GM21723 (cell line): ENCODE results near the gene DNAH8.

Experiments
- ATAC-seq: cut with Tn5 transposase; IDR thresholded peaks from one replicate; pipeline ENCODE4 v1.9.1; 2021; ENCODE audit warnings: mild to moderate bottlenecking, moderate library complexity; ENCODE audit not compliant: unreplicated experiment

The DNAH8 gene

DNA sequence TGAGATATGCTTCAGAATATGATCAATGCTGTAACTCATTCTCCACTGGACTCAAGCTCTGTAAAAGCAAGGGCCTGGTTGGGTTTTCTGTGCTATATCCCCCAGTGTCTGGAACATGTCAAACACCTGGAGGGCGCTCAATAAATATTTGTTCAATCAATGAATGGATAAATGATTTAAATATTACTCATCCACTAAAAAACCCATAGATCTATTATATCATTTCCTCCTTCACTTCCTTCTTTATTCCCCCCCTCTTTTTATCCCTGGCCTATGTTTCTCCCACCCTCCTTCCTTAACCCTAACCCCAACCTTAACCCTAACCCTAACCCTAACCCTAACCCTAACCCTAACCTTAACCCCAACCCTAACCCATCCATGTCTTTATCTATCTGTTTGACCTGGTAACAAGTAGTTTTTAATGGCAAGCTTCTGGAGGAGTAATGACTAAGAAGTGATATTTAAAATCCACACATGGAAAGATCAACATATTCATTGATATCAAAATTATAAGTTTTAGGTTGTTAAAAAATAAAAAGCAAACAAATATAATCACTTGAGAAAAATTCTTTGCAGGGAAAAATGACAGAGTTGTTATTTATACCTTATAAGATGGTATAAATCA is 229.7 kb downstream of the DNAH8 start:
- no peak for ATAC-seq

DNA sequence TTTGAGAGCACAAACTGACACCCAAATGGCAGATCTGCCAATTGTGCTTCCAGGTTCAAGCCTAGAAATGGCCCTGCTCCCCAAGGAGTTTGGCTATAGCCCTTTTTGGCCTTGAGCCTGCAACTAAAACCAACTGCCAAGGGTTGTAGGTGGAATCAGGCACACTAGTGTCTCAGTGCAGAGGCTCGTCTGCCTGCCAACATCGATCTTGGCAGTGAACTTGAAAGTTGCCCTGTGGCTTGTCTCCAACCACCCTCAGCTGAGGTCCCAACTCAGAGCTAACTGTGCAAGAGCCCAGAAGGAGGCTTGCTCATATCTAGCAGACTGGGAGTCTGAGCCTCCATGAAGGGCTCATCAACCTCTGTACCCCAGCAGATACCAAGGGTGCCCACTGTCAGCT is 240.8 kb downstream of the DNAH8 start:
- no peak for ATAC-seq

DNA sequence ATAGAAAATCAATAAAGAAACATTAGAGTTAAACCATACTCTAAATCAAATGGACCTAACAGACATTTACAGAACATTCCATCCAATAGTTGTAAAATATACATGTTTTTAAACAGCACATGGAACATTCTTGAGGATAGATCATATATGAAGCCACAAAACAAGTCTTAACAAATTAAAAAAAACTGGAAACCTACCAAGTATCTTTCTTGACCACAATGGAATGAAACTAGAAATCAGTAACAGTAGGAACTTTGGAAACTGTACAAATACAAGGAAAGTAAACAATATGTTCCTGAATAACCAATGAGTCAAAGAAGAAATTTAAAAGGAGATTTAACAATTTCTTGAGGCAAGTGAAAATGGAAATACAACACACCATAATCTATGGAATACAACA is 242.3 kb downstream of the DNAH8 start:
- no peak for ATAC-seq

DNA sequence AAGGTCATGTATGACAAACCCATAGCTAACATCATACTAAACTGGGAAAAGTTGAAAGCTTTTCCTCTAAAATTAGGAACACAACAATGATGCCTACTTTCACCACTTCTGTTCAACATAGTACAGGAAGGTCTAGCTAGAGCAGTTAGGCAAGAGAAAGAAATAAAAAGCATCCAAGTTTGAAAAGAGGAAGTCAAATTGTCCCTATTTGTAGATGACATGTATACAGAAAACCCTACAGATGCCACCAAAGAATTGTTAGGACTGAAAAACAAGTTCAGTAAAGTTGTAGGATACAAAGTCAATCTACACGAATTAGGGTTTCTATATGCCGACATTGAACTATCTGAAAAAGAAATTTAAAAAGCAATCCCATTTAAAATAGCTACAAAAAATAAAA is 244.0 kb downstream of the DNAH8 start:
- ATAC-seq: no peak

DNA sequence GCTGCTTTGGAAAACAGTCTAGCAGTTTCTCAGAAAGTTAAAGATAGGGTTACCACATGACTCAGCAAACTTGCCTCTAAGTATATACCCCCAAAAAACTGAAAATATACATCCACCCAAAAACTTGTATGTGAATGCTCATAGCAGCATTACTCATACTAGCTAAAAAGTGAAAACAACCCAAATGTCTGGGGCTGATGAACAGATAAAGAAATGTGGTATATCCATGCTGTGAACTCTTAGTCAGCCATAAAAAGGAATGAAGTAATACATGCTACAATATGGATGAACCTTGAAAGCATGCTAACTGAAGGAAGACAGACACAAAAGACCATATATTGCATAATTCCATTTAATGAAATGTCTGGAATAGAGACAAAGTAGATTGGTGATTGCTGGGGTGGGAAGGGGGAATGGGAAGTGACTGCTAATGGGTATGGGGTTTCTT is 253.6 kb downstream of the DNAH8 start:
- ATAC-seq: no peak

DNA sequence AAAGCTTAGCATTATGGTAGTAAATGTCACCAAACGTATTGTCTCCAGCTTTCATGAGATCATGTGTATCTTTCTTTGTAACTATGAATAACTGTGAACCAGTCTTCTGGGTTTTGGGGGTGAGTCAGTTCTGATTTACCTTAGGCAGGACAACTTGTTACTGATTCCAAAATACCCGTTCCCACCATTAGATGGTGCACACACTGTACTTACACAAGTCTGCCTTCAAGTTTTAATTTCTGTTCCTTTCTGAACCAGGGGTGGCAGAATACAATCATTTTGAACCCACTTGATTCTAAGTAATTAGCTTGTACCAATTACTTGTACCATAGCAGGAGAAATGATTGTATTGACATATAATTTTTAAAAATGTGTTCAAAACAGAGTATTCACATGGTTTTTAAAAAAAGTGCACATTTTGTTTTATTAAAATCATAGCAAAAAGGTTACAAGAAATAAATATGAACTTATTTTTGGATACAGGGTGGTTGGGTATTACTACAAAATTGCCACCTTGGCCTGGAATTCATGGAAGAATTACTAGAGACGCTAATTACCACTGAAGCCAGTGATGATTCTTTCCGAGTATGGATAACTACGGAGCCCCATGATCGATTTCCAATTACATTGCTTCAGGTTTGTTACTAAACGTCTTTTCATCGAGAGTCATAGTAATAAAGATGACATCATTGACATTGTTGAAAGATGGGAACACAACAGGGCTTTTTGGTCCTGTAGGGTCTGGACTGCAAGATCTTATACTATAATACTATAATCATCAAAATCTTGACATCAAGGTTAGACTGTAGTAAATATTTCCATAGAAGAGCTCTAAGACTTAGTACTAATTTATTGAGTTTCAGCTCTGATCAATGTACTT is 258.3 kb downstream of the DNAH8 start:
- no peak for ATAC-seq

DNA sequence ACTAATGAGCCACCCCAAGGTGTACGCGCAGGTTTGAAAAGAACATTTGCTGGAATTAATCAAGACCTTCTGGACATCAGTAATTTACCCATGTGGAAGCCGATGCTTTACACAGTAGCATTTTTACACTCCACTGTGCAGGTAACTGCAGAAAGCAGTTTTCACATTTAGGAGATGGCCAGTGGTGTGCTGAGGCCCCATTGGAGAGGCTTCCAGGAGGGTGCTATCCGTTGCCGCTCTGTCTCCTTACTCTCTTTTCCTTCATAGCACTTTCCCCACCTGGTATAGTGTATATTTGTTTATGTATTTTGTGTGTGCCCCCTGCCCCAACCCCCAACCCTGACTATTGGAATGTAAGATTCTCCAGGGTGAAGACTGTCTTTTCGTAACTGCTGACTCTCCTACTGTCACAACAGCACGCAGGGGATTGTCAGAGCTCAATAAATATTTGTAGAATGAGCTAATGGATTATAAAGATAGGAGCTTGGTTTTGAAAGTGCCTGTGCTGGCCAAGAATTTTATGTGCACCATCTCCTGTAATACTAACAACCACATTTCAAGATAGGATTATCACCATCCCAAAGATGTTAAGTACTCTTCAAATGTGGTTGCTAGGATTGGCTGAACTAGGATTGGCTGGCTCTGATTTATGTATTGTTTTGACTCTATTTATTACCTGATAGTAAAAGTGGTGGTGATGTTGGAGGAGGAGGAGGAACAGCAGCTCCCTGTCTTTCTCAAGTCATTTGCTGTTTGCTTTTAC is 259.5 kb downstream of the DNAH8 start:
- ATAC-seq: no peak

DNA sequence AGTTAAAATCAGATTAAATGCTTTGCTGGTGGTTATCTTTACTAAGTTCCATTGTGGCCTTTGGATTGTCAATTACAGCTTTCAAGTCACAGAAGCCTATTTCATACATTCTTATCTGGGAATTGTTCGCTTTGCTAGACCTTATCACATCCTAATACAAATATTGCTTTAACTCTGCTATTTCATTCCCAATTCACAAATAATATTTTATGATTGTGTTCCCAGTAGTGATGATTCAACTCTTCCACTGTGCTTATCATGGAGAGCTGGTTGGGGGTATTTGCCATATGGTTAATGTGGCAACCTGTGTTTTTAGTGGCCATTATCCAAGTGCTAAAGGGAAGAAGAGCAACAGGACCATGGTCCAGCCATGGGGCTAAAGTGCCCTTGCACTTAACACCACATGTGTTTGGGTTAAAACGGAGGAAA is 260.5 kb downstream of the DNAH8 start:
- ATAC-seq: no peak

DNA sequence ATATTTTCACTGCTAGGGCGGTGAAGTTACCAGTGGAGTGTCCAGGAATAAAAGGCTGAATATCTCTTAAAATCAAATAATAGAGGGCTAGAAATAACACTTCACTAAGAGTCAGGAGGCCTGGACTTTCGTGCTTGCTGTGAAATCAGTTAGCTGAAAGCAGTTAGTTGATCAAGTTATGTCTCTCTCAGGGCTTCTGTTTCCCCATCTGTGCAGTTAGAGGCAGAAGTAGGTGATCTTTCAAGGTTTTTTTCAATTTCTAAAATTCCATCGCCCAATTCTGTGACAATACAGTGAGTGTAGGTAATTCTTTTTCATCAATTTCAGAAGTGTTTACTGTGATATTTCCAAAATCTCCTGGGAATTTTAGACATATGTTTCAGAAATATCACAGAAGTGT is 260.9 kb downstream of the DNAH8 start:
- ATAC-seq: no peak

DNA sequence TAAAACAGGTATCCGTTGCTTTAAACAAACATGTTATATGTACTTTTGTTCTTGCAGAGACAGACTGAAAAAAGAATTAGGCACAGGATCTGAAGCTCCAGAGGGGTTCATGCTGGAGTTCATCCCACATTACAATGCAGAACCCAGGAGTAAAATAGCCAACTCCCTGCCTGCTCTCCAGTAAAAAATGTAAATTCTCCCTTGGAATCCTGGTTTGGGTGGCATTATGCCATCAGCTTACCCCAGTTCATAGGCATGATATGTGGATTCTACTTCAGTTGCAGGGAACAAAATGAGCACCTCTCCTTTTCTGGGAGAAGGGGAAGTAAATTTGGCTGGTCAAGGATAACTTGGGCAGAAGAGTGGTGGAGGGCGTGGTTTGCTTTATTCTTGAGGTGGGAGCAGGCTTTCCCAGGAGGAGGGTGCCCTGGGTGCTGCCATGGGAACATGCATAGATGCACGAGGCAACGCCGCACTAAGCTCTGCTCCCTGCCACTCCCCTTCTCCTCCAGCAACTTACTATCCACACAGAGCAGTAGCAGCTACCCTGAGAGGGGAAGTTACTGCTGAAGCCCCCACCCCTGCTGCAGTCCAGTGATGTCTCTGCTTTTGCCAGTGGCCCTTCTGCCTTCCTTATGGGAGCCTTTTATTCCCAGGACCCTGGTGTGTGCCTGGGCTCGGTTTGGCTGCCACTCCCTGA is 261.8 kb downstream of the DNAH8 start:
- ATAC-seq: no peak

DNA sequence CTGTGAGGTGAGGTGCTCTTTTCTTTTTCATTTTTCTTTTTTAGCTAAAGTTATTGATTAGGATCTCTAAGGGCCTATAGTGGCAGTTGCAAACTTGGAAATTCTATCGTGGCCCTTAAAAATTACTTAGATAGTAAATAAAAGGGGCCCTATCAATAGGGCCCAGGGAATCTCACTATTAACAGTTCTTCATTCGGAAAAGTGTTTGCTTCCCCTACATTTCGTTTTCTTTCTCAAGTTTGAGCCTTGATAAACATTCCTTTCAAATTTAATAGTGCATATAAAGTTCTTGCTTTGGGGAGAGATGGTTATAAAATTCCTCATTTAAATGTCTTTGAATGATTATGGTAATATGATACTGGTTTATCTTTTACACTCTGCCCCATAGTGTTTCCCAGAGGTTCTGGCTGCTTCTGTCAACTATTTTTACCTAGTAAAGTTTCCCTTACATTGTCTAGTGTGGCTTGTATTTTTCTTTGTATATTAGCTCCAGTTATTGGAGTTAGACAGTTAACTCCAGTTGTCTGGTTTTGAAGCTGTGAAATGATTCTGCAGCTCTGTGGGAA is 263.1 kb downstream of the DNAH8 start:
- no peak for ATAC-seq

DNA sequence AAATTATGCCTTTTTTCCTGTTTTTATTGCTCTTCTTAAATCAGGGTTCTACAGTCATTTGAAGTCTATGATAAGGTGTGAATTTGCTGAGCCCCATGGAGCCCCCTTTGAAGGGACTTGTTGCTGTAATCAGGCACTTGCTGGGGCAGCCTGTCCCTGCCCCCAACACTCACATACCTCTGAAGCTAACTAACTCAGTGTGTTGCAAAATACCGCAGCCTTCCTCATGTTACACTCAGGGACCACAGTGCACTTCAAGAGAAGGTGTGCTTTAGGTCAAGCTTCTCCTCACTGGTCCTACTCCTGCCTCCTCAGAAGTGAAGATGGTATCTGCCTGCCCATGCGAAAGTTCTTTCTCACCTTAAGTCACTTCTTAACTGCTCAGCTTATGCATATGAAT is 267.4 kb downstream of the DNAH8 start:
- ATAC-seq: no peak

DNA sequence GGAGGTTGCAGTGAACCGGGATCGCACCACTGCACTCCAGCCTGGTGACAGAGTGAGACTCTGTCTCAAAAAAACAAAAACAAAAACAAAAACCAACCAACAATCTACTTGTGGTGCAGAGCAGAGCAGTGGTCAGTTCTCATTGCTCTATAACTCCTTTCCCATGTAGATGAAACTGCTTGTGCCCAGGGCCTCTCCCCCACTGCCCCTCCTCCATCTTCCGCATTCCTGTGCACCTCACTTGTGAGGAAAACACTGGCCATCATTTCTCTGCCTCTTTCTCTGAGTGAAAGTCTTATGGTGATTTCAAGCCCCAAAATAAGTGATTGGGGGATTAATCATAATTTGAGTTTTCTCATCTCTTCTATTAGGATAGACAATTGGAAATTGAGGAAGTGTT is 269.6 kb downstream of the DNAH8 start:
- ATAC-seq: no peak

DNA sequence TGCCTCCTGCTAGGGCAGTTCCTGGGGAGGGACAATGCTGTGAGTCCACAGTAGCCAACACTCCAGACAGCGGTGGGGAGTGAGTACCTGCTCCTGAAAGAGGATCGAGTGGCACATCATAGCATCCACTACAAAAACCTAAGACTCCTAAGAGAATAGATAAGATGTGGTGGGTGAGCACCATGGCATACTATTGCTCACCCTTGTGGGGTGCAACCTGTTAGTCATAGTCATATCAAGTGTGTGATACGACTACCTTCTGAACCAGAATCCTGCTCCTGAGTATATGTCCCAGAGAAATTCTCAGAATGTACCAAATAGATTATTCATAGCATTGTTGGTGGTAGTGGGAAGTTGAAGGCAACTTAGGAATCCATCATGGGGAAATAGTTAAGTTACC is 270.7 kb downstream of the DNAH8 start:
- ATAC-seq: no peak

DNA sequence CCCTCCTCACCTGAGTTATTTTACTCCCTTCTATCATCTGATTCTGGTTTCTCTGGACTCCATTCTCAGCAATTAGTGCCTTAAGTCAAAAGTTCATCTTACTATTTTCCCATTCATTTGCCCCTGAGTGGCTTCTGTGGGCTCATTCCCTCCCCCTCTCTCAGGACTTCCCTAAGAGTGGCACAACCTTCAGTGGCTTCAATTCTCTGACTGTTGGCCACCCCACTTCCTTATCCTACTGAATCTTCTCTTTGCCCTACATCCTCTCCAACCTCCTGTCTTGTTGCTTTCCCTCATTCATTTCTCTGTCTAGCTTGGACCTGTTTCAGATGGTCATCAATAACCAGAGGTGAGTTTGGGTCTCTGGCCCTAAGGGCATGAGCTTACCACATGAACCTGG is 272.4 kb downstream of the DNAH8 start:
- ATAC-seq: no peak

DNA sequence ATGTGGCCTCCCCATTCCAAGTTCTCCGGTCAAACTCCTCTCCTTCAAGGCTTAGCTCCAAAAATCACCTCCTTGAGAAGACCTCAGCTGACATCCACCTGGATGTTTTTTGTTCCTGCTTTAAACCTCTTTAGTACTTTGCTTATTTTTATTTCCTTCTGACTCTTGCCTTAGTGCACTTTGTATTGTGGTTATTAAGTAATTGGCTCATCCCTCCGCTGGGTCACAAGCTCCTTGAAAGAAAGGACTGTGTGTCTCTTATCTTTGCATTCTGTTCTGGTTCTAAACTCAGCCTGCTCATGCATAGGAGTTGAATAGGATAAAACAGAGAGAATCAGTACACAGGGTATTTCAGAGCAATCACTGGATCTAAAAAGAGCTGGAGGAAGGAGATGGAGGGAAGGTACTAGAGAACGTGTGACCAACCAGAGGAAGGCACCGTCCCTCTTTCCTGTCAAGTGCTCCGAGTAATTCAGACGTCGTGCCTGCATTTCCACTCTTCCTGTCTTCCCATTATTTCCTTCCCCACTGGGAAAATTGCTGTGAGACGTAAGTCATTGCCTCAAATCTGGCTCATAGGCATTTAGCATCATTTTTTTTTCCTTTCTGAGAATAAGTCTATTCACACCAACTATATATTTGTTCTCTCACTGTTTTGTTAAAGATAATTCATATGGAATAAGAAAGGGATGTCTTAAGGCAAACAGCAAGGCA is 273.8 kb downstream of the DNAH8 start:
- no peak for ATAC-seq

DNA sequence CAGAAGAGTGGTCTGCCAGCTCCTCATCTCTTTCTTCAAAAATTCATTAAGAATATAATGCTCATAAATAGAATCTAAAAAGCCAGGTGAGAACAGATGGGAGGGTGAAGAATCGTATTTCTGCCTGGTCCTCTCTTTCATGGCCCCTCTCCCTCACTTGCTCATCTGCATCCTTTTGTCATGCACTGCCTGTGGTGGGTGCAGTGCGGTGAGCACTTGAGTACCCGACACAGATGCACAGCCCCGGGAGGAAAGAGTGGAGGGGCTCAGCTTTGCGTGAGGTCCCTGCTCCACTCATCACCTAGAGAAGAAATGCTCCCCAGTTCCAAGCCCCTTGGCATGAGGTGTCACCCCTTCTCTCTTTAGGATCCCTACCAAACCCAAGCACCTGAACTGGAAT is 275.4 kb downstream of the DNAH8 start:
- ATAC-seq: no peak

DNA sequence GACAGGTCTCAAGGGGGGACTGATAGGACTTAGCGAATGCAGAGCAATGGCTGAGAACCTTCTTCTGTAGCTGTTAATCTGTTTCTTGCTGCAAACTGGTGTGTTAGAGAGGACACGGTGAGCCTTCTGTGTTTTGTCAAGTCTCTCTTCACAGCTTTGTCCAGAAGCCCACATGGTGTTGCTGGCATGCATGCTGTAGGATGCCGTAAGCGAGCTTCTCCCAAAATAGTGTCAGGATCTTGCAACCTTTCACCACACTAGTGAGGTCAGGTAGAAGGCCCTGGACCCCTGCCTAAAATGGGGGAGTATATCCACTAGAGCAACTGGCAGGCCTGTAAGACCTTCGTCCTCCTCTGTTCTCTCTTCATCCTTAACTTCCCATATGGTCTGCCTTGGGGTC is 281.6 kb downstream of the DNAH8 start:
- ATAC-seq: no peak

DNA sequence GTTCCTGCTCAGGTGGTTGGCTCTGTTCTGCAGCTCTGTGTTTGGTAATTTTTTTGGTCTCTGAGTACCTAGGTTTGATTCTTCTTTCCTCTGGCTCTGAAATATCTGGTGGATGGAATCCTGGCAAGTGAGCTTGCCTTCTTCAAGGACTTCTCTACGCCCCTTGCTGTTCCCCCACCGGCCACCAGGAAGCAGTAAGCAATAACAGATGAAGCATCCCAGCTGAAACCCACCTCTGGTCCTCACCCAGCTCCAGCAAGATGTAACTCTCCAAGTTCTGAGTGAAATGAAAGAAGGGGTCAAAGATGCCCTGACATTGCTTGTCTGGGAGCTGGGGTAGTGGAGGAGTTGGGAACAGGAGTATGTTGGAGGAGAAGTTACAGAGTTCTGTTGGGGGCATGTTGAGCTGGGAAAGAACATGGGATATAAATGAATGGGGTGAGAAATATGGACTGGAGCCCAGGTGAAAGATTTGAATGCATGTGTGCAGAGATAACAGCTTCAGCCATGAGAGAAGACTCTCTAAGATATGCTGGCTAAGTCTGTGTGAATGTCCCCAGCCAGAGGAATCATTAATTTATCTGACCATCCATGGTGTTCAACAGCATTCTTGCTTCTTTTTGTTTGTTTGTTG is 282.1 kb downstream of the DNAH8 start:
- ATAC-seq: no peak

DNA sequence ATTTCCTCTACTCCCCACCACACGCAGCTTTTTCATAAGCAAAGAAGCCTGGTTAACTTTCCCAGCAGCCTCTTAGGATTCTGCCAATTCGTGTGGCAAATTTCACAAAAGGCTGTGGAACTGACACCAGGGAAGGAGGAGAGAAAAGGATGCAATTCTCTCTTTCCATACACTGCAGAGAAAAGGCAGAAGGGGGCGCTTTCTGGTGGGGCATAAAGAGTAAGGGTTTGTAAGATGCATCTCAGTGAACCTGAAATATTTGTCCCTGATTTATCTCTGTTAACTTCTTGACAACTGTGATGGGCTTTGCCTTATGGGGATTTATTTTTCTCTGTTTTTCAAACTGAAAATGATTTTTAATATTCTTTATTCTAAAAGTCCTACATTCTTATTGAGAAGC is 288.0 kb downstream of the DNAH8 start:
- no peak for ATAC-seq
